IMR-90 (cell line): ENCODE measurements around the gene SMC5. TPM values are rescaled to one million over a fixed set of nuclear protein-coding genes. Genes with fewer than 3 reads are reported as not detected.

Experiments used
- ATAC-seq: fragments of 200-7000 bp; cut with Tn5 transposase; 2 replicates; pipeline ENCODE4 v1.9.1; 2020; ENCODE audit warnings: low read depth, mild to moderate bottlenecking, moderate library complexity
- BruUV-seq: library from RNA; stranded (reverse); fragments of 400-500 nt; replicated peaks from 2 replicates; lab custom pipeline; 2021; lab: Mats Ljungman, UMichigan
- CTCF ChIA-PET: fragments of 300-600 bp; formaldehyde crosslinking; extraction: SDS; loops from one replicate; lab custom pipeline; 2021; ENCODE audit warnings: antibody characterized with exemption; lab: Yijun Ruan, JAX
- POLR2A ChIA-PET: fragments of 300-600 bp; sonication (Branson Sonifier 250); formaldehyde crosslinking; loops from one replicate; lab custom pipeline; 2022; ENCODE audit warnings: antibody characterized with exemption; ENCODE audit not compliant: unreplicated experiment; lab: Charles Lee
- DNase-seq: peaks from one replicate; pipeline ENCODE4 v3.0.0; 2013
- H2AFZ ChIP-seq: replicated peaks from 2 replicates; pipeline ENCODE3; 2013; ENCODE audit warnings: low read length, mild to moderate bottlenecking; ENCODE audit not compliant: poor library complexity
- H2AK5ac ChIP-seq: 2 replicates; pipeline ENCODE4 v1.6.1; 2013; ENCODE audit warnings: low read depth, low read length, inconsistent platforms
- H2AK9ac ChIP-seq: replicated peaks from 2 replicates; pipeline ENCODE3; 2013; ENCODE audit warnings: mild to moderate bottlenecking, low read depth, low read length, moderate library complexity; ENCODE audit not compliant: poor library complexity
- H2BK120ac ChIP-seq: 2 replicates; pipeline ENCODE4 v1.6.1; 2013; ENCODE audit warnings: low read depth, low read length, inconsistent platforms
- H2BK15ac ChIP-seq: 3 replicates; pipeline ENCODE4 v1.6.1; 2013; ENCODE audit warnings: low read depth, low read length, inconsistent platforms
- H2BK20ac ChIP-seq: 2 replicates; pipeline ENCODE4 v1.6.1; 2013; ENCODE audit warnings: low read depth, mild to moderate bottlenecking, inconsistent platforms, low read length, moderate library complexity
- H2BK5ac ChIP-seq: 2 replicates; pipeline ENCODE4 v1.6.1; 2013; ENCODE audit warnings: mild to moderate bottlenecking, low read depth, low read length, inconsistent platforms; ENCODE audit not compliant: poor library complexity, severe bottlenecking
- H3K14ac ChIP-seq: replicated peaks from 2 replicates; pipeline ENCODE4 v1.6.1; 2013; ENCODE audit warnings: low read depth, low read length, inconsistent platforms
- H3K18ac ChIP-seq: 2 replicates; pipeline ENCODE4 v1.6.1; 2013; ENCODE audit warnings: low read depth, low read length, control low read depth
- H3K23ac ChIP-seq: 2 replicates; pipeline ENCODE4 v1.6.1; 2013; ENCODE audit warnings: low read depth, low read length, inconsistent platforms
- H3K27ac ChIP-seq: 2 replicates; pipeline ENCODE4 v1.5.1; 2013; ENCODE audit warnings: mild to moderate bottlenecking, control low read depth, low read length; ENCODE audit not compliant: insufficient read depth
- H3K27me3 ChIP-seq: 2 replicates; pipeline ENCODE4 v1.6.1; 2013; ENCODE audit warnings: low read length; ENCODE audit not compliant: control insufficient read depth, insufficient read depth
- H3K36me3 ChIP-seq: 2 replicates; pipeline ENCODE4 v1.6.1; 2013; ENCODE audit warnings: low read length, mixed read lengths; ENCODE audit not compliant: control insufficient read depth, insufficient read depth
- H3K4ac ChIP-seq: 2 replicates; pipeline ENCODE4 v1.6.1; 2013; ENCODE audit warnings: low read depth, low read length, inconsistent platforms
- H3K4me1 ChIP-seq: 2 replicates; pipeline ENCODE4 v1.6.1; 2013; ENCODE audit warnings: low read length, mixed read lengths; ENCODE audit not compliant: control insufficient read depth, insufficient read depth
- H3K4me2 ChIP-seq: 2 replicates; pipeline ENCODE4 v1.6.1; 2013; ENCODE audit warnings: low read depth, mild to moderate bottlenecking, control low read depth, low read length, moderate library complexity
- H3K4me3 ChIP-seq: 2 replicates; pipeline ENCODE4 v1.5.1; 2013; ENCODE audit warnings: low read depth, mild to moderate bottlenecking, control low read depth, low read length, moderate library complexity; ENCODE audit not compliant: insufficient read depth
- H3K56ac ChIP-seq: 2 replicates; pipeline ENCODE4 v1.6.1; 2013; ENCODE audit warnings: low read length, inconsistent platforms; ENCODE audit not compliant: insufficient read depth; ENCODE audit errors: extremely low read depth
- H3K79me1 ChIP-seq, 2 experiments: 2 replicates each; pipeline ENCODE4 v1.6.1; 2013; ENCODE audit warnings: low read length in 2 of 2, inconsistent platforms in 1 of 2, low read depth in 1 of 2
- H3K9ac ChIP-seq: 2 replicates; pipeline ENCODE4 v1.6.1; 2013; ENCODE audit warnings: low read depth, low read length, control low read depth
- H3K9me1 ChIP-seq: 2 replicates; pipeline ENCODE4 v1.6.1; 2013; ENCODE audit warnings: low read length, inconsistent platforms; ENCODE audit not compliant: insufficient read depth
- H3K9me3 ChIP-seq: 2 replicates; pipeline ENCODE4 v1.6.1; 2013; ENCODE audit warnings: low read length; ENCODE audit not compliant: control insufficient read depth, insufficient read depth
- H4K20me1 ChIP-seq: 2 replicates; pipeline ENCODE4 v1.6.1; 2013; ENCODE audit warnings: low read length, inconsistent platforms; ENCODE audit not compliant: insufficient read depth
- H4K5ac ChIP-seq: 2 replicates; pipeline ENCODE4 v1.6.1; 2013; ENCODE audit warnings: mild to moderate bottlenecking, low read depth, low read length, control low read depth
- H4K8ac ChIP-seq, 2 experiments: 2 replicates each; pipeline ENCODE4 v1.6.1; 2013; ENCODE audit warnings: low read depth in 2 of 2, low read length in 2 of 2, control low read depth in 1 of 2, inconsistent platforms in 1 of 2
- H4K91ac ChIP-seq: 2 replicates; pipeline ENCODE4 v1.6.1; 2013; ENCODE audit warnings: low read depth, low read length, inconsistent platforms; ENCODE audit not compliant: insufficient read depth
- BHLHE40 ChIP-seq: fragments of 150-350 bp; IDR thresholded peaks from 2 replicates; pipeline ENCODE4 v1.6.1; 2016; ENCODE audit warnings: mild to moderate bottlenecking, low read depth, low read length
- FOS ChIP-seq: fragments of 150-350 bp; IDR thresholded peaks from 2 replicates; pipeline ENCODE4 v1.6.1; 2016; ENCODE audit warnings: low read depth, low read length
- MAFK ChIP-seq: IDR thresholded peaks from 2 replicates; pipeline ENCODE4 v1.6.1; 2012; ENCODE audit warnings: low read depth, low read length, improper control_type of control experiment
- NFE2L2 ChIP-seq: fragments of 150-350 bp; IDR thresholded peaks from 2 replicates; pipeline ENCODE4 v1.6.1; 2016; ENCODE audit warnings: low read depth, mild to moderate bottlenecking, low read length
- POLR2A ChIP-seq: IDR thresholded peaks from 2 replicates; pipeline ENCODE4 v1.6.1; 2012; ENCODE audit warnings: mild to moderate bottlenecking, low read depth, low read length
- RAD21 ChIP-seq: IDR thresholded peaks from 2 replicates; pipeline ENCODE4 v1.6.1; 2012; ENCODE audit warnings: low read length, improper control_type of control experiment
- SMC3 ChIP-seq: fragments of 150-350 bp; IDR thresholded peaks from 2 replicates; pipeline ENCODE4 v1.6.1; 2016; ENCODE audit warnings: low read depth, mild to moderate bottlenecking, antibody characterized with exemption, low read length, moderate library complexity
- WGBS, 2 experiments: methylation state at CpG; one replicate each; pipeline versions ENCODE4 v1.1.5 to v1.1.7; 2013; ENCODE audit warnings: missing lambda C conversion rate in 2 of 2; ENCODE audit not compliant: insufficient read length in 1 of 2; ENCODE audit errors: extremely low coverage in 2 of 2; 5-methylcytosine and 5-hydroxymethylcytosine counted together
- dilution Hi-C: fragments of 300-500 bp; cut with HindIII; formaldehyde crosslinking; loops from one replicate; pipeline ENCODE4 v1.14.3; 2018; ENCODE audit warnings: low sequenced_read_pairs; ENCODE audit not compliant: unreplicated experiment
- in situ Hi-C: fragments of 300-500 bp; cut with MboI; formaldehyde crosslinking; loops from 3 replicates; pipeline ENCODE4 v1.14.3; 2019; ENCODE audit warnings: low sequenced_read_pairs, inconsistent platforms, mixed read lengths
- intact Hi-C: fragments of 100-400 bp; cut with micrococcal nuclease; formaldehyde crosslinking; loops from 2 replicates; pipeline ENCODE4 v1.10.0; 2022
- polyA plus RNA-seq, 3 experiments: library from polyadenylated mRNA; depleted of rRNA; stranded (reverse); fragments of >200 nt; gene quantifications; 2 replicates each; pipeline ENCODE4 v1.2.3, GENCODE V29; 2012; ENCODE audit warnings: low replicate concordance in 1 of 3
- total RNA-seq: library from RNA; depleted of rRNA; stranded (reverse); fragments of >200 nt; gene quantifications from 2 replicates; pipeline ENCODE4 v1.2.3, GENCODE V29; 2012
- TF ChIP-seq, protein P1 (sequence below): fragments of 150-350 bp; IDR thresholded peaks from 2 replicates; pipeline ENCODE4 v1.6.1; 2017; ENCODE audit warnings: mild to moderate bottlenecking, antibody characterized with exemption, low read length, low read depth

SMC5 gene
- total and polyA plus RNA-seq, 2 of the 4 experiments (the other 2 are of a cell fraction): 12.0 to 13.3 TPM

DNA sequence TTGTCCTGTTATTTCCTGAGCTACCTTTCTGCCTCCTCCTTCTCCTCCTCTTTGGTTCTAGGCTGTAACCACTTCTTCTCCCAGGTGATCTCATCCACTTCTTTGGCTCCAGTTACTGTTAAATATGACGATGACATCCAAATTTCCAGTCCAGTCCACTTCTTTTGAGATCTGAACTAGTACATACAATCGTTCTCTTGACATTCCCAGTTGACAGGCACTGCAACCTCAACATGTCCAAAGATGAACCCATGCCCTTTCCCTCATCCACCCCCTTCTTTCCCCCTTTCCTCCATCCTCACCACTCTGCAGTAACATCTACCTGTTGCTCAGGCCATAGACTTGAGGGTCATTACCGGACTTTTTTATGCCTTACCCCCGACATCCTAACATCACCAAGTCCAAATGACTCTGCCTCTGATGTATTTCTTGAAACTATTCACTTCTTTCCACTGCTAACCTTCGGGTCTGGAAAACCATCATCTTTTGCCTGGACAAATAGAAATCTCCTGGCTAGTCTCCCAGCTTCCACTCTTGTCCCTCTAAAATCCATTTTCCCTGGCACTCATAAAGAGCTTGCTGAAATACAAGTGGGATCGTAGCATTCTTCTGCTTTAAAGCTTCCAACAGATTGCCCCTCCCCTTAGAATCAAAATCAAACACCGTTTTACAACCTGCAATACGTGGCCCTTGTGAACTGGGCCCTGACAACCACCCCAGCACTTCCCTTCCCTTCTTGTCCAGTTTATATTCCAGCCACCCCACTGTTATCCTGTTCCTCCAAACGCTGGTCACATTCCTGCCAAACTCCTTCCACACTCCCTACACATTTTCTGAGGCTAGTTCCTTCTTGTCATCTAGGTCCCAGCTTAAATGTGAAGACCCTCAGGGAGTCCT lies 124.2 kb downstream of the SMC5 start:
- POLR2A ChIA-PET: no interaction called here
- ATAC-seq: no peak
- no peak overlapping the region for H2AFZ ChIP-seq

More for the DNA sequence above, 124.2 kb downstream of the SMC5 start:
- no TSS peak for BruUV-seq
- no peak overlapping the region for H4K91ac ChIP-seq
- WGBS, 2 experiments: 74% methylated on average over 9 of the region's 9 CpGs; no CpG with 5 or more reads in 1 of the 2 experiments
- TF ChIP-seq FOS (no peak), RAD21 (no peak), SMC3 (no peak), POLR2A (no peak), NFE2L2 (no peak), MAFK (no peak), BHLHE40 (no peak)
- TF ChIP-seq, protein P1, sequence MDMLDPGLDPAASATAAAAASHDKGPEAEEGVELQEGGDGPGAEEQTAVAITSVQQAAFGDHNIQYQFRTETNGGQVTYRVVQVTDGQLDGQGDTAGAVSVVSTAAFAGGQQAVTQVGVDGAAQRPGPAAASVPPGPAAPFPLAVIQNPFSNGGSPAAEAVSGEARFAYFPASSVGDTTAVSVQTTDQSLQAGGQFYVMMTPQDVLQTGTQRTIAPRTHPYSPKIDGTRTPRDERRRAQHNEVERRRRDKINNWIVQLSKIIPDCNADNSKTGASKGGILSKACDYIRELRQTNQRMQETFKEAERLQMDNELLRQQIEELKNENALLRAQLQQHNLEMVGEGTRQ: no peak
- H2AK5ac ChIP-seq: no peak overlapping the region
- H4K5ac ChIP-seq: no peak overlapping the region
- H3K4me3 ChIP-seq: no peak overlapping the region
- H3K36me3 ChIP-seq: peaks cover 22% of the 10 kb centered on the region
- no peak overlapping the region for H3K27ac ChIP-seq
- no peak overlapping the region for H3K23ac ChIP-seq
- H2AK9ac ChIP-seq: no peak overlapping the region
- H3K79me1 ChIP-seq: peaks cover under 1 to 21% of the 10 kb centered on the region in 2 experiments; a peak in 2 of 4 replicates
- no peak overlapping the region for H2BK20ac ChIP-seq
- no peak overlapping the region for H2BK120ac ChIP-seq
- intact Hi-C loops: no loop called here
- H2BK15ac ChIP-seq: no peak overlapping the region
- no peak overlapping the region for H3K18ac ChIP-seq
- in situ Hi-C loops: no loop called here
- no peaks in the 10 kb centered on the region for H3K4me1 ChIP-seq
- H3K9ac ChIP-seq: no peak overlapping the region
- no peaks in the 10 kb centered on the region for H3K27me3 ChIP-seq
- DNase-seq: no peak
- no peak overlapping the region for H3K4me2 ChIP-seq
- peaks cover 10% of the 10 kb centered on the region for H4K20me1 ChIP-seq
- no peak overlapping the region for H3K14ac ChIP-seq
- no peak overlapping the region for H4K8ac ChIP-seq
- H3K9me3 ChIP-seq: no peaks in the 10 kb centered on the region
- CTCF ChIA-PET: no interaction called here
- no peak overlapping the region for H2BK5ac ChIP-seq
- H3K9me1 ChIP-seq: peaks cover 3% of the 10 kb centered on the region; the same call in 1 of the 2 replicates
- H3K4ac ChIP-seq: no peak overlapping the region
- H3K56ac ChIP-seq: no peak overlapping the region
- dilution Hi-C loops: no loop called here
